Measurements from ENCODE around the gene A4GNT.

Gene A4GNT

DNA sequence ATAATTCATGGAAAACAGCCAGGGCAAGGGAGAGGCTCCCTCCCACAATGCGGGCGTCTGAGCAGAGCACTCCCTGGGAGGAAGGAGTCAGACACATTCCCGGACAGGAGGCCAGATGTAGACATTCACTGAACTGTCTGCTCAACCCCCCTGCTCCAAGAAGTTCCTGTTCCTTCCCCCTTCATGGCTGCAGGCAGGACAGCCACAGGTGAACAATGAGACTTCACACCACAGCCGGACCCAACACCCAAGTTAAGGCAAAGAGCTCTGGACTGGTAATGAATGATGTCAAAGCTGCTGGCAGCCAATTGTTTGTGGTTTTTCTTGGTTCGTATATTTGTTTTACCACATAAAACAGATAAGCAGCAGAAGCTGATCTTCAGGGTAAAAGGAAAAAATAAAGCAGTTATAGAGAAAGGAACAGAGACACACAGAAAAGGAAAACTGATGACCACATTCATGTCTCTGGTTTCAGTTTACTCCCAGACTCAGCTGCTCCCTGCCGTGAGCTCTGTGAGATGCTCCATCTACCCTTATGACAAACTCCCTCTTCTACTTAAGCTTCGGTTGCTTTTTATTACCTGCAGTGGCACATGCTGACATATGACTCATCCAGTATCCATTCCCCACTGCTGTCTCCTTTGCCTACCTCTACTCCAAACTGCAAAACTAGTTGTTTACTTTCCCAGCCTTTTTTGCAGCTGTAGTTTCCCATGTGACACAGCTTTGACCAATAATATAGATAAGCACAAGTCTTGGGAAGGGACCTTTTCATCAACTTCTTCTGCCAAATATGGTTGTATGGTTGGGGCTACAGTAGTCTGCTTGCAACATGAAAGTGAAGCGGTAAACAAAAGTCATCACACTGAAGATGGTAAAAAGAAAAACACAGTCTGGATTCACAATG, 49.9 kb downstream of the A4GNT start:
- H3K36me3 ChIP-seq (ENCODE audit: control insufficient read depth in 2 of 2, insufficient read depth in 1 of 2, low read length in 2 of 2): peaks cover 0 to 75% of the 10 kb centered on the region in 2 experiments; a peak in 1 of 3 replicates
- H3K4me1 ChIP-seq (ENCODE audit: control insufficient read depth, insufficient read depth, low read length): 0 out of 2 replicates have a peak, but pooled peaks cover 8% of the 10 kb centered on the region
- ChIA-PET POLR2A (interaction anchor here (0.6 to 1.6 kb wide), 3 partner anchors 12 to 33 kb away, joined by 3 to 10 read pairs (median 5); partner anchors contain the start of gene DZIP1L), CTCF (interaction anchor here (0.8 to 2.2 kb wide), 7 partner anchors 9 to 397 kb away, joined by 3 to 16 read pairs (median 5); no protein-coding TSS in a partner anchor)
- H3K4me3 ChIP-seq (ENCODE audit: low read depth, low read length): no peak overlapping the region
- peak overlapping the region; percentile 43; the same call in 1 of the 2 replicates for H3K27ac ChIP-seq (ENCODE audit: extremely low read depth, low read depth, low read length)
- no peaks in the 10 kb centered on the region for H3K9me3 ChIP-seq (ENCODE audit: control insufficient read depth, insufficient read depth, low read depth, low read length)
- TF ChIP-seq KLF8 (tag by site-specific recombination; IDR thresholded peaks at IDR 0.05) (peak; percentile 52; the same call in 1 of the 2 replicates), ZNF501 (tag by site-specific recombination; IDR thresholded peaks at IDR 0.05) (no peak), ZNF121 (tag by site-specific recombination; IDR thresholded peaks at IDR 0.05) (no peak), REPIN1 (tag by site-specific recombination; IDR thresholded peaks at IDR 0.05; ENCODE audit: low read depth) (no peak), HOXC10 (CRISPR knock-in tag; IDR thresholded peaks at IDR 0.05) (no peak), KLF9 (tag by site-specific recombination; IDR thresholded peaks at IDR 0.05; ENCODE audit: low read depth) (no peak), KLF17 (tag by site-specific recombination; IDR thresholded peaks at IDR 0.05) (peak; percentile 86), ZSCAN30 (tag by site-specific recombination; IDR thresholded peaks at IDR 0.05) (peak; percentile 49; the same call in 1 of the 2 replicates), ZNF600 (tag by site-specific recombination; IDR thresholded peaks at IDR 0.05) (peak; percentile 59; the same call in 1 of the 2 replicates), ZNF701 (tag by site-specific recombination; IDR thresholded peaks at IDR 0.05) (peak; percentile 44; the same call in 1 of the 2 replicates), ZNF391 (tag by site-specific recombination; IDR thresholded peaks at IDR 0.05; ENCODE audit: borderline replicate concordance, low read depth) (0 out of 2 replicates have a peak, but pooled peaks have one; percentile 37), PATZ1 (tag by site-specific recombination; IDR thresholded peaks at IDR 0.05) (peak; percentile 52; the same call in 1 of the 2 replicates), GLIS1 (tag by site-specific recombination; IDR thresholded peaks at IDR 0.05) (peak; percentile 38), ZNF843 (tag by site-specific recombination; IDR thresholded peaks at IDR 0.05) (peak; percentile 83), SETDB1 (IDR thresholded peaks at IDR 0.05; ENCODE audit: insufficient read length, low read length) (peak; percentile 43), ZNF148 (tag by site-specific recombination; IDR thresholded peaks at IDR 0.05; ENCODE audit: borderline replicate concordance) (no peak)
- TF ChIP-seq, protein P1, sequence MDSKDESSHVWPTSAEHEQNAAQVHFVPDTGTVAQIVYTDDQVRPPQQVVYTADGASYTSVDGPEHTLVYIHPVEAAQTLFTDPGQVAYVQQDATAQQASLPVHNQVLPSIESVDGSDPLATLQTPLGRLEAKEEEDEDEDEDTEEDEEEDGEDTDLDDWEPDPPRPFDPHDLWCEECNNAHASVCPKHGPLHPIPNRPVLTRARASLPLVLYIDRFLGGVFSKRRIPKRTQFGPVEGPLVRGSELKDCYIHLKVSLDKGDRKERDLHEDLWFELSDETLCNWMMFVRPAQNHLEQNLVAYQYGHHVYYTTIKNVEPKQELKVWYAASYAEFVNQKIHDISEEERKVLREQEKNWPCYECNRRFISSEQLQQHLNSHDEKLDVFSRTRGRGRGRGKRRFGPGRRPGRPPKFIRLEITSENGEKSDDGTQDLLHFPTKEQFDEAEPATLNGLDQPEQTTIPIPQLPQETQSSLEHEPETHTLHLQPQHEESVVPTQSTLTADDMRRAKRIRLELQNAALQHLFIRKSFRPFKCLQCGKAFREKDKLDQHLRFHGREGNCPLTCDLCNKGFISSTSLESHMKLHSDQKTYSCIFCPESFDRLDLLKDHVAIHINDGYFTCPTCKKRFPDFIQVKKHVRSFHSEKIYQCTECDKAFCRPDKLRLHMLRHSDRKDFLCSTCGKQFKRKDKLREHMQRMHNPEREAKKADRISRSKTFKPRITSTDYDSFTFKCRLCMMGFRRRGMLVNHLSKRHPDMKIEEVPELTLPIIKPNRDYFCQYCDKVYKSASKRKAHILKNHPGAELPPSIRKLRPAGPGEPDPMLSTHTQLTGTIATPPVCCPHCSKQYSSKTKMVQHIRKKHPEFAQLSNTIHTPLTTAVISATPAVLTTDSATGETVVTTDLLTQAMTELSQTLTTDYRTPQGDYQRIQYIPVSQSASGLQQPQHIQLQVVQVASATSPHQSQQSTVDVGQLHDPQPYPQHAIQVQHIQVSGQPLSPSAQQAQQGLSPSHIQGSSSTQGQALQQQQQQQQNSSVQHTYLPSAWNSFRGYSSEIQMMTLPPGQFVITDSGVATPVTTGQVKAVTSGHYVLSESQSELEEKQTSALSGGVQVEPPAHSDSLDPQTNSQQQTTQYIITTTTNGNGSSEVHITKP (tag by site-specific recombination; IDR thresholded peaks at IDR 0.05): peak; percentile 82
- TF ChIP-seq, protein P2, sequence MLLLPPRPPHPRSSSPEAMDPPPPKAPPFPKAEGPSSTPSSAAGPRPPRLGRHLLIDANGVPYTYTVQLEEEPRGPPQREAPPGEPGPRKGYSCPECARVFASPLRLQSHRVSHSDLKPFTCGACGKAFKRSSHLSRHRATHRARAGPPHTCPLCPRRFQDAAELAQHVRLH (tag by site-specific recombination; IDR thresholded peaks at IDR 0.05): 0 out of 2 replicates have a peak, but pooled peaks have one; percentile 24
- TF ChIP-seq, protein P3, sequence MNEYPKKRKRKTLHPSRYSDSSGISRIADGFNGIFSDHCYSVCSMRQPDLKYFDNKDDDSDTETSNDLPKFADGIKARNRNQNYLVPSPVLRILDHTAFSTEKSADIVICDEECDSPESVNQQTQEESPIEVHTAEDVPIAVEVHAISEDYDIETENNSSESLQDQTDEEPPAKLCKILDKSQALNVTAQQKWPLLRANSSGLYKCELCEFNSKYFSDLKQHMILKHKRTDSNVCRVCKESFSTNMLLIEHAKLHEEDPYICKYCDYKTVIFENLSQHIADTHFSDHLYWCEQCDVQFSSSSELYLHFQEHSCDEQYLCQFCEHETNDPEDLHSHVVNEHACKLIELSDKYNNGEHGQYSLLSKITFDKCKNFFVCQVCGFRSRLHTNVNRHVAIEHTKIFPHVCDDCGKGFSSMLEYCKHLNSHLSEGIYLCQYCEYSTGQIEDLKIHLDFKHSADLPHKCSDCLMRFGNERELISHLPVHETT (tag by site-specific recombination; IDR thresholded peaks at IDR 0.05): peak; percentile 89
- TF ChIP-seq, protein P4, sequence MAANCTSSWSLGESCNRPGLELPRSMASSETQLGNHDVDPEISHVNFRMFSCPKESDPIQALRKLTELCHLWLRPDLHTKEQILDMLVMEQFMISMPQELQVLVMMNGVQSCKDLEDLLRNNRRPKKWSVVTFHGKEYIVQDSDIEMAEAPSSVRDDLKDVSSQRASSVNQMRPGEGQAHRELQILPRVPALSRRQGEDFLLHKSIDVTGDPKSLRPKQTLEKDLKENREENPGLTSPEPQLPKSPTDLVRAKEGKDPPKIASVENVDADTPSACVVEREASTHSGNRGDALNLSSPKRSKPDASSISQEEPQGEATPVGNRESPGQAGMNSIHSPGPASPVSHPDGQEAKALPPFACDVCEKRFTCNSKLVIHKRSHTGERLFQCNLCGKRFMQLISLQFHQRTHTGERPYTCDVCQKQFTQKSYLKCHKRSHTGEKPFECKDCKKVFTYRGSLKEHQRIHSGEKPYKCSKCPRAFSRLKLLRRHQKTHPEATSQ (tag by site-specific recombination; IDR thresholded peaks at IDR 0.05): peak; percentile 73; the same call in 1 of the 2 replicates
- TF ChIP-seq, protein P5, sequence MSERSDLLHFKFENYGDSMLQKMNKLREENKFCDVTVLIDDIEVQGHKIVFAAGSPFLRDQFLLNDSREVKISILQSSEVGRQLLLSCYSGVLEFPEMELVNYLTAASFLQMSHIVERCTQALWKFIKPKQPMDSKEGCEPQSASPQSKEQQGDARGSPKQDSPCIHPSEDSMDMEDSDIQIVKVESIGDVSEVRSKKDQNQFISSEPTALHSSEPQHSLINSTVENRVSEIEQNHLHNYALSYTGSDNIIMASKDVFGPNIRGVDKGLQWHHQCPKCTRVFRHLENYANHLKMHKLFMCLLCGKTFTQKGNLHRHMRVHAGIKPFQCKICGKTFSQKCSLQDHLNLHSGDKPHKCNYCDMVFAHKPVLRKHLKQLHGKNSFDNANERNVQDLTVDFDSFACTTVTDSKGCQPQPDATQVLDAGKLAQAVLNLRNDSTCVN (tag by site-specific recombination; optimal IDR thresholded peaks at IDR 0.05): no peak
